ENCODE measurements around the gene SPAG5.

DNA sequence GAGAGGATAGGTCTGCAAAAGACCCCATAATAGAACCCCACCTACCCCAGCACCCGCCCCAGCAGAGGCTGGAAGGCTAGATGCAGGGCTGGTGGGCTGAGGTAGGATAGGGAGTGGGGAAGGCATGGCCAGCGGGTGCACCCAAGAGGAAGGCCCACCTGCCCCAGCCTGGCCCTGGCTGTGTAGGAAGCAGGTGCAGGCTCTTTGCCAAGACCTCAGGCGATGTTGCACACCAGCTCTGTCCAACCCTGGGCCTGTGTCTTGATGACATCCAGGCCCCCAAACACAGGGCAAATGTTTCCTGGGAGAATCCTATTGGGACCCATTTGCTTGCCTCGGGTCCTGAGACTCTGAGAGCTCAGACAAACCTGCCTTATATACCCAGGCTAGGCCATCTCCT is 58.6 kb downstream of the SPAG5 start:
- TF ChIP-seq EZH2 (IDR thresholded peaks at IDR 0.05; ENCODE audit: low read depth, unreplicated experiment) (no peak), CREB1 (CRISPR knock-in tag; IDR thresholded peaks at IDR 0.05; ENCODE audit: low read depth) (no peak), POLR2AphosphoS5 (IDR thresholded peaks at IDR 0.05; ENCODE audit: low read depth) (no peak), EZH2phosphoT487 (IDR thresholded peaks at IDR 0.05; ENCODE audit: unreplicated experiment) (no peak), ZNF114 (CRISPR knock-in tag; IDR thresholded peaks at IDR 0.05) (no peak), JUNB (IDR thresholded peaks at IDR 0.05; ENCODE audit: unreplicated experiment) (no peak), NANOG (IDR thresholded peaks at IDR 0.05; ENCODE audit: borderline replicate concordance) (no peak)
- TF ChIP-seq, protein P1, sequence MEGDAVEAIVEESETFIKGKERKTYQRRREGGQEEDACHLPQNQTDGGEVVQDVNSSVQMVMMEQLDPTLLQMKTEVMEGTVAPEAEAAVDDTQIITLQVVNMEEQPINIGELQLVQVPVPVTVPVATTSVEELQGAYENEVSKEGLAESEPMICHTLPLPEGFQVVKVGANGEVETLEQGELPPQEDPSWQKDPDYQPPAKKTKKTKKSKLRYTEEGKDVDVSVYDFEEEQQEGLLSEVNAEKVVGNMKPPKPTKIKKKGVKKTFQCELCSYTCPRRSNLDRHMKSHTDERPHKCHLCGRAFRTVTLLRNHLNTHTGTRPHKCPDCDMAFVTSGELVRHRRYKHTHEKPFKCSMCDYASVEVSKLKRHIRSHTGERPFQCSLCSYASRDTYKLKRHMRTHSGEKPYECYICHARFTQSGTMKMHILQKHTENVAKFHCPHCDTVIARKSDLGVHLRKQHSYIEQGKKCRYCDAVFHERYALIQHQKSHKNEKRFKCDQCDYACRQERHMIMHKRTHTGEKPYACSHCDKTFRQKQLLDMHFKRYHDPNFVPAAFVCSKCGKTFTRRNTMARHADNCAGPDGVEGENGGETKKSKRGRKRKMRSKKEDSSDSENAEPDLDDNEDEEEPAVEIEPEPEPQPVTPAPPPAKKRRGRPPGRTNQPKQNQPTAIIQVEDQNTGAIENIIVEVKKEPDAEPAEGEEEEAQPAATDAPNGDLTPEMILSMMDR (conservative IDR thresholded peaks at IDR 0.05; ENCODE audit: low read depth in 2 of 2): no peak
- TF ChIP-seq, protein P2, sequence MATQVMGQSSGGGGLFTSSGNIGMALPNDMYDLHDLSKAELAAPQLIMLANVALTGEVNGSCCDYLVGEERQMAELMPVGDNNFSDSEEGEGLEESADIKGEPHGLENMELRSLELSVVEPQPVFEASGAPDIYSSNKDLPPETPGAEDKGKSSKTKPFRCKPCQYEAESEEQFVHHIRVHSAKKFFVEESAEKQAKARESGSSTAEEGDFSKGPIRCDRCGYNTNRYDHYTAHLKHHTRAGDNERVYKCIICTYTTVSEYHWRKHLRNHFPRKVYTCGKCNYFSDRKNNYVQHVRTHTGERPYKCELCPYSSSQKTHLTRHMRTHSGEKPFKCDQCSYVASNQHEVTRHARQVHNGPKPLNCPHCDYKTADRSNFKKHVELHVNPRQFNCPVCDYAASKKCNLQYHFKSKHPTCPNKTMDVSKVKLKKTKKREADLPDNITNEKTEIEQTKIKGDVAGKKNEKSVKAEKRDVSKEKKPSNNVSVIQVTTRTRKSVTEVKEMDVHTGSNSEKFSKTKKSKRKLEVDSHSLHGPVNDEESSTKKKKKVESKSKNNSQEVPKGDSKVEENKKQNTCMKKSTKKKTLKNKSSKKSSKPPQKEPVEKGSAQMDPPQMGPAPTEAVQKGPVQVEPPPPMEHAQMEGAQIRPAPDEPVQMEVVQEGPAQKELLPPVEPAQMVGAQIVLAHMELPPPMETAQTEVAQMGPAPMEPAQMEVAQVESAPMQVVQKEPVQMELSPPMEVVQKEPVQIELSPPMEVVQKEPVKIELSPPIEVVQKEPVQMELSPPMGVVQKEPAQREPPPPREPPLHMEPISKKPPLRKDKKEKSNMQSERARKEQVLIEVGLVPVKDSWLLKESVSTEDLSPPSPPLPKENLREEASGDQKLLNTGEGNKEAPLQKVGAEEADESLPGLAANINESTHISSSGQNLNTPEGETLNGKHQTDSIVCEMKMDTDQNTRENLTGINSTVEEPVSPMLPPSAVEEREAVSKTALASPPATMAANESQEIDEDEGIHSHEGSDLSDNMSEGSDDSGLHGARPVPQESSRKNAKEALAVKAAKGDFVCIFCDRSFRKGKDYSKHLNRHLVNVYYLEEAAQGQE (IDR thresholded peaks at IDR 0.05; ENCODE audit: unreplicated experiment): no peak
- TF ChIP-seq, protein P3, sequence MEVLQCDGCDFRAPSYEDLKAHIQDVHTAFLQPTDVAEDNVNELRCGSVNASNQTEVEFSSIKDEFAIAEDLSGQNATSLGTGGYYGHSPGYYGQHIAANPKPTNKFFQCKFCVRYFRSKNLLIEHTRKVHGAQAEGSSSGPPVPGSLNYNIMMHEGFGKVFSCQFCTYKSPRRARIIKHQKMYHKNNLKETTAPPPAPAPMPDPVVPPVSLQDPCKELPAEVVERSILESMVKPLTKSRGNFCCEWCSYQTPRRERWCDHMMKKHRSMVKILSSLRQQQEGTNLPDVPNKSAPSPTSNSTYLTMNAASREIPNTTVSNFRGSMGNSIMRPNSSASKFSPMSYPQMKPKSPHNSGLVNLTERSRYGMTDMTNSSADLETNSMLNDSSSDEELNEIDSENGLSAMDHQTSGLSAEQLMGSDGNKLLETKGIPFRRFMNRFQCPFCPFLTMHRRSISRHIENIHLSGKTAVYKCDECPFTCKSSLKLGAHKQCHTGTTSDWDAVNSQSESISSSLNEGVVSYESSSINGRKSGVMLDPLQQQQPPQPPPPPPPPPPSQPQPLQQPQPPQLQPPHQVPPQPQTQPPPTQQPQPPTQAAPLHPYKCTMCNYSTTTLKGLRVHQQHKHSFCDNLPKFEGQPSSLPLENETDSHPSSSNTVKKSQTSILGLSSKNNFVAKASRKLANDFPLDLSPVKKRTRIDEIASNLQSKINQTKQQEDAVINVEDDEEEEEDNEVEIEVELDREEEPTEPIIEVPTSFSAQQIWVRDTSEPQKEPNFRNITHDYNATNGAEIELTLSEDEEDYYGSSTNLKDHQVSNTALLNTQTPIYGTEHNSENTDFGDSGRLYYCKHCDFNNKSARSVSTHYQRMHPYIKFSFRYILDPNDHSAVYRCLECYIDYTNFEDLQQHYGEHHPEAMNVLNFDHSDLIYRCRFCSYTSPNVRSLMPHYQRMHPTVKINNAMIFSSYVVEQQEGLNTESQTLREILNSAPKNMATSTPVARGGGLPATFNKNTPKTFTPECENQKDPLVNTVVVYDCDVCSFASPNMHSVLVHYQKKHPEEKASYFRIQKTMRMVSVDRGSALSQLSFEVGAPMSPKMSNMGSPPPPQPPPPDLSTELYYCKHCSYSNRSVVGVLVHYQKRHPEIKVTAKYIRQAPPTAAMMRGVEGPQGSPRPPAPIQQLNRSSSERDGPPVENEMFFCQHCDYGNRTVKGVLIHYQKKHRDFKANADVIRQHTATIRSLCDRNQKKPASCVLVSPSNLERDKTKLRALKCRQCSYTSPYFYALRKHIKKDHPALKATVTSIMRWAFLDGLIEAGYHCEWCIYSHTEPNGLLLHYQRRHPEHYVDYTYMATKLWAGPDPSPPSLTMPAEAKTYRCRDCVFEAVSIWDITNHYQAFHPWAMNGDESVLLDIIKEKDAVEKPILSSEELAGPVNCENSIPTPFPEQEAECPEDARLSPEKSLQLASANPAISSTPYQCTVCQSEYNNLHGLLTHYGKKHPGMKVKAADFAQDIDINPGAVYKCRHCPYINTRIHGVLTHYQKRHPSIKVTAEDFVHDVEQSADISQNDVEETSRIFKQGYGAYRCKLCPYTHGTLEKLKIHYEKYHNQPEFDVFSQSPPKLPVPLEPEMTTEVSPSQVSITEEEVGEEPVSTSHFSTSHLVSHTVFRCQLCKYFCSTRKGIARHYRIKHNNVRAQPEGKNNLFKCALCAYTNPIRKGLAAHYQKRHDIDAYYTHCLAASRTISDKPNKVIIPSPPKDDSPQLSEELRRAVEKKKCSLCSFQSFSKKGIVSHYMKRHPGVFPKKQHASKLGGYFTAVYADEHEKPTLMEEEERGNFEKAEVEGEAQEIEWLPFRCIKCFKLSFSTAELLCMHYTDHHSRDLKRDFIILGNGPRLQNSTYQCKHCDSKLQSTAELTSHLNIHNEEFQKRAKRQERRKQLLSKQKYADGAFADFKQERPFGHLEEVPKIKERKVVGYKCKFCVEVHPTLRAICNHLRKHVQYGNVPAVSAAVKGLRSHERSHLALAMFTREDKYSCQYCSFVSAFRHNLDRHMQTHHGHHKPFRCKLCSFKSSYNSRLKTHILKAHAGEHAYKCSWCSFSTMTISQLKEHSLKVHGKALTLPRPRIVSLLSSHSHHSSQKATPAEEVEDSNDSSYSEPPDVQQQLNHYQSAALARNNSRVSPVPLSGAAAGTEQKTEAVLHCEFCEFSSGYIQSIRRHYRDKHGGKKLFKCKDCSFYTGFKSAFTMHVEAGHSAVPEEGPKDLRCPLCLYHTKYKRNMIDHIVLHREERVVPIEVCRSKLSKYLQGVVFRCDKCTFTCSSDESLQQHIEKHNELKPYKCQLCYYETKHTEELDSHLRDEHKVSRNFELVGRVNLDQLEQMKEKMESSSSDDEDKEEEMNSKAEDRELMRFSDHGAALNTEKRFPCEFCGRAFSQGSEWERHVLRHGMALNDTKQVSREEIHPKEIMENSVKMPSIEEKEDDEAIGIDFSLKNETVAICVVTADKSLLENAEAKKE (CRISPR knock-in tag; IDR thresholded peaks at IDR 0.05): no peak

Data from GM23338 (cell line).